Stimulated activated CD8-positive, alpha-beta memory T cell treated with anti-CD3 and anti-CD28 coated beads, Interleukin-12 subunit alpha, Interleukin-12 subunit beta, amount 100 ng/mL, for 1 hour (primary cell): ENCODE measurements around the gene NCKIPSD.

Experiments used
- DNase-seq: peaks from one replicate; pipeline ENCODE4 v3.0.0-alpha.2; 2020; ENCODE audit warnings: low read depth

NCKIPSD gene

DNA sequence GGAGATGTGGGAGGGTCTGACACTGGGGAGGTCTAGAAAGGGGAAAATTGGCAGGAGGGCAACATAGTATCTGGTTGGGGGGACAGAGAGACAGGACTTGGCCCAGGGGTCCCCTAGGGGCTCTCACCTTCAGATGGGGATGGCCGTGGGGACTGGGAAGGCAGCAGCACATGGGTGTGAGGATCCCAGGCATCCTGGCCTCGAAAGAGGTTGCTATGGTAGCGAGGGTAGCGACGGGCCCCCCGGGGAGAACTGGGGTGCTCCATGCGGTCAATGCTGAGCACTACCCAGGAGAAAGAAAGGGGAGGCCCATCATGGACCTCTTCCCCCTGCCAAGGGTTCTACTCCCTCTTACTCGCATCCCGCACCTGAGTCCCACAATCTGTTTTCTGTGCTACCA, 38.0 kb downstream of the NCKIPSD start:
- DNase-seq = no peak

DNA sequence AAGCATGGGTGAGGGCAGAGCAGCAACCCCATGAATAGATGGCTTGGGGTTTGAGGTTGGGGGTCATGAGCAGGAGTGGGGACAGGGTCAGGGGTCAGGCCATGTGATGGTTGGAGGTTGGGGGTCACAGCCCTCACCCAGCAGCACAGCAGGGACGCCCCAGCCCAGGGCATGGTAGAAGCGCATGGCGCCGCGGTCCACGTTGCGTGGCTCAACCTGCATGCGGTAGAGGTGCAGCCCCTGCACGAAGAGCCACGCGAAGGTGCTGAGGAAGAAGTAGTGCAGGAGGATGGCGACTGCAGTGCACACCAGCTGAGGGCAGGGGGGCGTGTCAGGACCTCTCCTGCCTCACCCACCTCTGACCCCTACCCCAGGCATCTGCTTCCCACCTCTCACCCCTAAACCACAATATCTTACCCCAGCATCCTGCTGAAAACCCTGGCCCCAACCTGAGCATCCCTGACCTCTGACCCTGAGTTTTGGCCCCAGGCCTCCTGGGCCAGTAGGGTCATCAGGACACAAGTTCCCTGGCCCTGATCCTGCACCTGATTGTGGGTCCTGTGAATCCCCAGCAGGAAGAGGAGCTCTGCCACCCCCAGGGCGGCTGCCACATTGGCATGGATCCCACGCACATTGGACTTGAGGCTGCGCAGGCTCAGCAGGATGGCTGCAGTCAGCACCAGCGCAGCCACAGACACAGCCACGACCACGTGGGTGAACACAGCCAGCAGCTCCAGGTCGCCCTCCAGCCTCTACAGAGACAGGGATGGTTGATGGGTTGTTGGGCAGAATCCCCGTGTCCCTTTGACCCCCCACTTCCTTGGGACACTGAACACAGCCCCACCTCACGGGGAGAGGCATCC, 40.6 kb downstream of the NCKIPSD start:
- DNase-seq = no peak

DNA sequence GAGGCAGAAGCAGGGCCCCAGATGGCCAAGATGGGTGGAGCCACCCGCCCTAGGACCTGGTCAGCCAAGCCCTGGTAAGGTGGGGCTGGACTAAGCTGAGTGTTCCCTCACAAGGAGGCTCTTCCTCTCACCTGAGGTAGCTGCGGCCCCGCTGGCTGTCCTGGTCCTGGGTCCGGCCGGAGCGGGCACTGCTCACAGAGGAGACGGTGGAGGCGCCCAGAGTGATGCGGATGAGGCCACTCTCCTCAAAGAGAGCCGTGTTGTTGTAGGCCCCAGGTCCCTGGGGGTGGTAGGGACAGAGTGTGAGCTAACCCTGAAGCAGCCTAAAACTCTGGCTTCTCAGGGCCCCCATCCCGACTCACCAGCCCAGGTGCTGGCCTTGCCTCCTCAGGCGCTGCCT, 43.1 kb downstream of the NCKIPSD start:
- no peak for DNase-seq

DNA sequence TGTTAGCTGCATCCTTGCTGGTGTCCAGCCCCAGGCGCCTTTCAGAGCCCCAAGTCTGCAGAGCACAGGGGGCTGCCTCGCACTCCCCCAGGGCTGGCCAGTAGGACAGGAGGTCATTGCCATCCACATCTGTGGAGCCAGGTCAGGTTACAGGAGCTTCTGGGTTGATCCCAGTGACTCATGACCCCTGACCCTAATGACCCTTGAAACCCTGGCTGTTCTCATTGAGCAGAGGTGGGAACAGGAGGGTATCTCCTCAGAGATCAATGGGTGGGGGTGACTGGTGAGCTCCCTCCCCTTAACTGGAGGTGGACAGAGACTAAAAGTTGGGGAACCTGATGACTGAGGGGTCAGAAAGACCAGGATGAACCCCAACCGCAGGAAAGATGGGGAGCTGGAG, 44.3 kb downstream of the NCKIPSD start:
- DNase-seq = no peak

DNA sequence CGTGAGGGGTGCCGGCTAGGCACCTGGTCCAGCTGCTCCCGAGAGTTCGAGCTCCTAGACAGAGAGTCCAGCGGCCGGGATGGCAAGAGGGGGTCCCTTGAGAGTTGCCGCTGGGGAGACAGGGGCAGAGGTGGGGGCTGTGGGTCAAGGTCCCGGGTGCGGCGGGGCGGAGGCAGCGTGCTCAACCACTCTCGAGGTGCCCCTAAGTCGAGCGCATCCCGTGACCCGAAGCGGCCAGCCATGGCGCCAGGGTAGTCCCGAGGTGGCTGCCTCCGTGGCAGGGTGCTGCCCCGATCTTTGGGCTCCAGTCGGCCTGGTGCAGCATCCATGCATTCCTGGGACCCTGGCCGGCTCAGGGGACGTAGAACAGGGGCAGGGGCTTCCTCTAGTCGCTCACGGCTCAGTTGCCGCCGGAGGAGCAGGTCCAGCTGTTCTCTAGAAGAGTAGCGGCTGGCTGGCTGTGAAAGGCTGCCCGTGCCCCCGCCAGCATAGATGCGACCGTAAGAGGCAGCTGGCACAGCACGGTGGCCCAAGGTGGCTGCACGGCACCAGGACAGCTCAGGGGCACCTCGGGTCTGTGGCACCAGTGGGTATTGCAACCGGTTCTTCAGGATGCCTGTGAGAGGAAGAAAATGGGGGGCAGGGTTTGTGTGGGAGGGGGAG, 45.6 kb downstream of the NCKIPSD start:
- no peak for DNase-seq

DNA sequence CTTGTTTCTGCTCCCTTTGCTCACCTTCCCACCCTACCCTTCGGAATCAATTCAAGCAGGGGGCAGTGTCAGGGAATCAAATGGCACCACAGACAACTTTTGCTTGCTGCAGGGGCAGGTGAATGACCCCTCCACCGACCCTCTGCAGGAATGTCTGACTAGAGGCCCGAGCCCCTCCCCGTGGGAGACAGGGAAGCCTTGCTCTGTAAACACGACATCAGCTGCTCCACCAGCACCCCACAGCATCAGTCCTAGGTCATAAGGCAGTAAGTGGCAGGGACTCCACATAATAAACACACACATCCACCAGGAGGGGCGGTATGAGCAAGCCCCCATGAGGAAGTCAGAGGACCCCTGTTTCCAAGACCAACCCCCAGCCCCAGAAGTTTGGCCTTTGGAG, 48.4 kb downstream of the NCKIPSD start:
- no peak for DNase-seq

- no peak for DNase-seq
Observed at GRCh38 chr3:48636149-48636655, 49.5 kb downstream of the NCKIPSD start.

GRCh38 chr3:48635222-48636021, 50.3 kb downstream of the NCKIPSD start, which contains the start of gene SLC26A6:
Gene SLC26A6 (minus strand): TSS chr3:48635461. CDS start chr3:48635393, 68 bp downstream.
- peak; percentile 87 for DNase-seq

GRCh38 chr3:48634661-48635221, 51.0 kb downstream of the NCKIPSD start:
- DNase-seq = no peak

- DNase-seq = no peak
Observed at GRCh38 chr3:48633743-48634142, 52.0 kb downstream of the NCKIPSD start.

- no peak for DNase-seq
Observed at GRCh38 chr3:48633256-48633655, 52.5 kb downstream of the NCKIPSD start.

- no peak for DNase-seq
Observed at GRCh38 chr3:48631516-48632448, 53.9 kb downstream of the NCKIPSD start.

GRCh38 chr3:48630833-48631232, 54.9 kb downstream of the NCKIPSD start:
- no peak for DNase-seq

- DNase-seq = no peak
Observed at GRCh38 chr3:48630407-48630806, 55.3 kb downstream of the NCKIPSD start.

DNA sequence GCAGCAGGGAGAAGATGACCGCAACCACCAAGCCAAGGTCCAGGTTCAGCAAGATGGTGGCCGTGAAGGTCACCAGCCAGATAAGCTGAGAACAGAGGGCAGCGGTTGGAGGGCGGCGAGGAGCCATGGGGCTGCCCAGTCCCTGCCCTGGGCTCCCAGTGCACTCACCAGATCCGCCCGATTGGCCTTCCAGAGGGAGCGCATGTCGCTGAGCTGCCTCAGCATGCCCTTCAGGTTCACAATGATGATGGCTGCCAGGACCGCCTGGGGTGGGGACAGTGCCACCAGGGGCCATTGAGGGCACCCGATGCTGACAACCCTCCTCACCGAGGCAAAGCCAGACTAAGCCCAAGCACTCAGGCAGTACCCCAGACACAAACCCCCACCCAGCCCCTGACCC, 55.8 kb downstream of the NCKIPSD start:
- no peak for DNase-seq

GRCh38 chr3:48628277-48629017, 57.3 kb downstream of the NCKIPSD start:
- no peak for DNase-seq

GRCh38 chr3:48625600-48625999, 60.1 kb downstream of the NCKIPSD start:
- no peak for DNase-seq

GRCh38 chr3:48624767-48625166, 60.9 kb downstream of the NCKIPSD start:
- no peak for DNase-seq

DNA sequence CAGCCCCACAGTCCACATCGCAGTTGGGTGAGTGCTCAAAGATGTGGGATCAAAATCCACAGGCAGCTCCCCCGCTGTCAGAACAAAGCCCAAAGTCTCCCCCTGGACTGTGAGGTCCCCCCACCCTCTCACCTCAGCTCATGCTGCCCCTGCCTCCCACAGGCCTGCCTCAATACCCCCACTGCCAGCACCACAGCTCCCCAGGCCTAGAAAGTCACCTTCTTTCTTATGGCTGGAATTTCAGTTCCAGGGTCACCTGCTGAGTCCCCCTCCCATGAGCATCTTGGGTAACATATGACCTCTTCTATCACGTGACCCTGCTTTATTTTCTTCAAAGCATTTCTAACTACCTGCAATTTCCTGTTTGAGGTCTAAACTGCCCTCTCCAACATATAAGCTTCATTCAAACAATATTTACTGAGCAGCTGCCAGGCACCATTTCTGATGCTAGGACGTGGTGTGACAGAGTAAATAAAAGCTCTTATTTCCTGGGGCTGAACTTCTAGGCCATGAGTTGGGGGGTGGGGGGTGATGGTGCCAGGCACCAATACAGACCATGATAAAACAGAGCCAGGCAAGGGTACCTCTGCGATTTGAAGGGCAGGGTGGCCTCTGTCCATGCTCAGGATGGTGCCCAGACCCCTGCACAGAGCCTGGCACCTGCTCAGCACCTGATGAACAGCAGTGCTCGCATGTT, 61.7 kb downstream of the NCKIPSD start:
- DNase-seq = no peak
